Occipital lobe (tissue), 3 donors: ENCODE measurements around the gene LY6G6D. TPM values are rescaled to one million over a fixed set of nuclear protein-coding genes. Genes with fewer than 3 reads are reported as not detected.

Experiments used
- DNase-seq: peaks from one replicate; lab custom pipeline; 2025; lab: John Stamatoyannopoulos, UW
- small RNA-seq: library from RNA; depleted of rRNA; stranded (forward); fragments of <200 nt; gene quantifications from one replicate; pipeline ENCODE3, GENCODE V24; 2014
- total RNA-seq: library from RNA; depleted of rRNA; stranded (reverse); fragments of >200 nt; gene quantifications from one replicate; pipeline ENCODE4 v1.2.3, GENCODE V29; 2014

Gene LY6G6D
- total RNA-seq, 1 donor from 2014 or later: not detected

- no peak for DNase-seq
These were observed 47.9 kb downstream of the LY6G6D start for GRCh38 chr6:31762878-31763618.

DNA sequence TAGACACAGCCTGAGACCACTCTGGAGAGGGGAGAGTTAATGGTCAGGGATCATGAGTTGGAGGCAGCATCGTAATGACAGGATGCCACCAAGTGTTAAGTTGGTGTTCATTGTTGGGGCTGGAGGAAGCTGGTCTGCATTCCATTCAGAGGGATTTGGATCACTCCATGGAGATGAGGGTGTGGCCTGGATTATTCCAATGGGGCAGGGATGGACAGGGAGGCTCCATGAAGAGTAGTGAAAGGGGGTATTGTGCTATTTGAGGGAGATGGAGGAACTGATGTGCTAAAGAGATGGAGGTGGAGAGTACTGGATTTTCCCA is 48.4 kb downstream of the LY6G6D start:
- no peak for DNase-seq

DNA sequence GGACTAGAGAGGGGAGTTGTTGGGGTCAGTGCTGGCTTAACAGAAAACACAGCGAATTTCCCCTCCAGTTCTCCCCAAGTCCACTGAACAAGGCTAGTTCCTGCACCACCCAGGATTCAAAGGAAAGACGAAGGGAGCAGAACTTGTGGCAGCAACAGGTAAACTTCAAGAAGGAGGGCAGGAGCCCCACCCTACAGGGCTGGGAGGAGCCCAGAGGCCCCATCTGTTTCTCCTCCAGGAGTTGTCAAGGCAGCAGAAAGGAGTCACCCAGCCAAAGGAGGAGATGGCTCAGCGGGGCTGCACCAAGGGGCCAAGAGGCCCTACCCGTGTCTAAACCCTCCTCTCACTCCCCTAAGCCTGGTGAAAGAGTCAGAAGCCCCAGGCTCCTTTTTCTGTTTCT is 49.0 kb downstream of the LY6G6D start:
- no peak for DNase-seq

DNA sequence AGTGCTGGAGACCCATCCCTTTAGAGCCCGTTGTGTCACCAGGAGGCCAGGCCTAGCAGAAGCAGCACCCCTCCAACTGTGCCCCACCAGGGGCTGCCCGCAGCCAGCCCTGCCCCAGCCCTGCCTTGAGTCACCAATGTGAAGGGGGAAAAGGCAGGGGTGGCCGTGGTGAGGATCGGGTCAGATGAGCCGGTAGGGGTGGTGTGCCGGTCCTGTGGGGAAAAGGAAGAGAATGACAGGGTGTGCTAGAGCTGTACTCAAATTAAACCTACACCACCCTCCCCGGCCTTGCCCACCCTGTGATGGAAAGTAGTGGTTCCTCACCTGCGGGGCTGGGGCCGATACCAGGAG is 50.4 kb downstream of the LY6G6D start:
- no peak for DNase-seq

DNA sequence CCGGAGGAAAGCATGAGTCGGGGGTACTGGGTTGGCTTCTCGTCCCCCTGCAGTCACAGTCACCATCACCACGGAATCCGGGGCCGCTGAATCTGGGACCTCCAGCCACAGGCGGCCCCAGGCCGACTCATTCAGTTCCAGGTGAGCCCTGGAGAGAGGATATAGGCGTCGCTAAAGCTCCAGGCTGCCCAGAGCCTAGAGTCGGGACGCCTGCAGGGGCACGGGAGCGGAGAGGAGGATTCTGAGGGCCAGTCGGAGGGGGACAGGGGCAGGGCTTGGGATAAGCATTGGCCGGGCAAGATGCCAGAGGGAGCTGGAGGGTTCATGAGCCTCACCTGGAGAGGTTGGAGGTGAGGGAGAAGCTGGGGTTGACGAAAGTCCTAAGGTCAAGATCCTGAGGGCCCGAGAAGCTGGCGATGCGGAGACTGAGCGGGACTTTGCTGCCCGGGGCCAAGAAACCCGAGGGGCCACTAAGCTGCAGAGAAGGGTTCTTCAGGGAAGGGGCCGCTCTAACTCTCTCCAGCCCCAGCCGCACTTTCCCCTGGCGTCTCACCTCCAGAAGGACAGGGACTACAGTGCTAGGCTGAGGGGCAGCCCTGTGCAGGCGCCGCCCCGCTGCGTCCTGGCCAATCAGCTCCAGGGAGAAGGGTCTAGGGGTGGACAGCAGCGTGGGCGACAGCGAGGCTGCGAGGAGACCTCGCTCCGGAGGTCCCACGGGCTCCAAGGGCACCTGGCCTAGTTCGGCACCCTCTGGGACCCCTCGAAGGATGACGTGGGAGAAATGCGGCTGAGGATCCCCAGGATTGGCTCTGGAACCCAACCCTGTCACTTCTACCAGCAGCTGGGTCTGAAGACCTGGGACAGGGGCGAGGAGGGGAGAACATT is 51.0 kb downstream of the LY6G6D start:
- no peak for DNase-seq

DNA sequence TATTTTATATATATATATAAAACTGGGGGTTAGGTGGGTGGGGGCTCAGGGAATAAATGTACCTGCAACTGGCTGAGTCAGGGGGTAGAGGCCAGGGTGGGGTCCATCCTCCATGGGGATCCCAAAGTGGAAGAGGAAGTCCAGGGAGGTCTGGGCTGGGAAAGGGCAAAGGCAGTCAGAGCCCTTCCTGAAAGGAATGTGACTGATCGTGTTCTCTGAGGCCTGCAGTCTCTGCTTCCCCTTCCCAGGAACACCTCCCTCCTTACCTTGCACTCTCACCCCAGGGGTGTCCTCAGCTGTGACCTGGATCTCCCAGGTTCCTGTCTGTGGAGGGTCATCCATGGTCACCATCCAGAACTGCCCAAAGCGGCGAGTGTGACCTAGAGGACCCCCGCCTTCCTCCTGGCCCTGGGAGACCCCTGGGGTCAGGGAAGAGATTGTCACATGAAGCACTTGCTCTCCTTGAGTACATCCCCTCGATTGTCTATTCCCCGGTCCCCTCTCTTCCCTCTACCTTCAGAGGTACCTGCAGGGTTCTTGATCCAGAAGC is 52.0 kb downstream of the LY6G6D start:
- DNase-seq: no peak

Small RNA genes lying within 50 kb of the gene (small RNA-seq; reads per million reads assigned to genes)
- gene LY6G6D (not detected), gene MIR4646 (not detected), gene MSH5-SAPCD1 (not detected), gene RNU6-850P (not detected), gene SAPCD1 (not detected)

Other genes starting within 250 kb of the LY6G6D start
- gene MICB, start 217.2 kb upstream of the LY6G6D start, total RNA-seq: 0.47 TPM
- gene MCCD1, start 186.4 kb upstream of the LY6G6D start, total RNA-seq: not detected
- 288 TPM for gene DDX39B, start 173.3 kb upstream of the LY6G6D start, total RNA-seq
- gene ATP6V1G2, start 168.7 kb upstream of the LY6G6D start, total RNA-seq: 54.0 TPM
- 21.7 TPM for gene NFKBIL1, start 167.7 kb upstream of the LY6G6D start, total RNA-seq
- gene LTA, start 143.1 kb upstream of the LY6G6D start, total RNA-seq: not detected
- not detected for gene TNF, start 139.8 kb upstream of the LY6G6D start, total RNA-seq
- gene LTB, start 132.9 kb upstream of the LY6G6D start, total RNA-seq: 0.31 TPM
- gene LST1, start 129.1 kb upstream of the LY6G6D start, total RNA-seq: 0.94 TPM
- gene NCR3, start 122.3 kb upstream of the LY6G6D start, total RNA-seq: not detected
- 4.1 TPM for gene AIF1, start 100.1 kb upstream of the LY6G6D start, total RNA-seq
- 31.7 TPM for gene PRRC2A, start 94.6 kb upstream of the LY6G6D start, total RNA-seq
- 118 TPM for gene BAG6, start 62.7 kb upstream of the LY6G6D start, total RNA-seq
- not detected for gene APOM, start 59.5 kb upstream of the LY6G6D start, total RNA-seq
- 16.2 TPM for gene C6orf47, start 54.6 kb upstream of the LY6G6D start, total RNA-seq
- 9.8 TPM for gene GPANK1, start 50.4 kb upstream of the LY6G6D start, total RNA-seq
- gene CSNK2B, start 49.3 kb upstream of the LY6G6D start, total RNA-seq: 69.9 TPM
- gene LY6G5B, start 45.4 kb upstream of the LY6G6D start, total RNA-seq: 3.4 TPM
- 3.1 TPM for gene LY6G5C, start 34.3 kb upstream of the LY6G6D start, total RNA-seq
- 48.2 TPM for gene ABHD16A, start 12.0 kb upstream of the LY6G6D start, total RNA-seq
- gene LY6G6F, start 8.5 kb upstream of the LY6G6D start, total RNA-seq: not detected
- 0.31 TPM for gene LY6G6C, start 6.4 kb downstream of the LY6G6D start, total RNA-seq
- not detected for gene MPIG6B, start 8.0 kb downstream of the LY6G6D start, total RNA-seq
- 117 TPM for gene DDAH2, start 14.0 kb downstream of the LY6G6D start, total RNA-seq
- gene CLIC1, start 21.2 kb downstream of the LY6G6D start, total RNA-seq: 35.2 TPM
- 4.2 TPM for gene MSH5, start 24.7 kb downstream of the LY6G6D start, total RNA-seq
- gene SAPCD1, start 47.3 kb downstream of the LY6G6D start, total RNA-seq: 0.31 TPM
- gene VWA7, start 62.0 kb downstream of the LY6G6D start, total RNA-seq: 0.31 TPM
- gene VARS1, start 80.4 kb downstream of the LY6G6D start, total RNA-seq: 25.6 TPM
- gene LSM2, start 91.6 kb downstream of the LY6G6D start, total RNA-seq: 22.9 TPM
- 4.4 TPM for gene HSPA1L, start 99.9 kb downstream of the LY6G6D start, total RNA-seq
- gene HSPA1A, start 100.2 kb downstream of the LY6G6D start, total RNA-seq: 117 TPM
- 121 TPM for gene HSPA1B, start 112.4 kb downstream of the LY6G6D start, total RNA-seq
- gene NEU1, start 147.5 kb downstream of the LY6G6D start, total RNA-seq: 20.3 TPM
- gene SLC44A4, start 163.6 kb downstream of the LY6G6D start, total RNA-seq: not detected
- gene EHMT2, start 182.3 kb downstream of the LY6G6D start, total RNA-seq: 83.9 TPM
- gene ZBTB12, start 186.7 kb downstream of the LY6G6D start, total RNA-seq: 25.6 TPM
- gene C2, start 212.4 kb downstream of the LY6G6D start, total RNA-seq: 4.7 TPM
- 0.62 TPM for gene CFB, start 230.7 kb downstream of the LY6G6D start, total RNA-seq
- 37.4 TPM for gene NELFE, start 243.6 kb downstream of the LY6G6D start, total RNA-seq
- gene SKIC2, start 243.8 kb downstream of the LY6G6D start, total RNA-seq: 27.6 TPM